ENCODE data around the gene GAGE10. TPM values are rescaled to one million over a fixed set of nuclear protein-coding genes. Genes with fewer than 3 reads are reported as not detected.

The GAGE10 gene
- total and polyA plus RNA-seq, 2 of the 8 experiments (the other 6 are each of a cell fraction or from before 2014, with no cell fraction given): not detected

DNA sequence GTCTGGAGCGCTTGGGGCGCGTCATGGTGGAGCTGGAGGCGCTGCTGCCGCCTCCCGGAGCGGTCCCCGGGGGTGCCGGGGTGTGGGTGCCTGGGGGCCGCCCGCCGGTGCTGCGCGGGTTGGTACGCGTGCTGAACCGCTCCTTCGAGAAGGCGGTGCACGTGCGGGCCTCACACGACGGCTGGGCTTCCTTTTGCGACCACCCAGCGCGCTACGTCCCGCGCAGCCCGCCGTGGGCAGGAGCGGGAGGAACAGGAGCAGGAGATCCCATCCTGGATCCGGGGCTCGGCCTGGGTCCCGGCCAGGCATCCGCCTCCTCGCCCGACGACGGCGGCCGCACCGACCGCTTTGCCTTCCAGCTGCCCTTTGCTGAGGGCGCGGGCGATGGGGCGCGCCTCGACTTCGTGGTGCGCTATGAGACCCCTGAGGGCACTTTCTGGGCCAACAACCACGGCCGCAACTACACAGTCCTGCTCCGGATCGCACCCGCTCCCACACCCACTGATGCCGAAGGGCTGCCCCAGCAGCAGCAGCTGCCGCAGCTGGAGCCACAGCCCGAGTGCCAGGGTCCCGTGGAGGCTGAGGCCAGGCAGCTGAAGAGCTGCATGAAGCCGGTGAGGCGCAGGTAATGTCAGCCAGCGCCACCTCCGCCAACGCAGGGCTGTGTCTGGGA lies 33.1 kb upstream of the GAGE10 start:
- POLR2A ChIA-PET (ENCODE audit: partially characterized antibody): interaction anchor here (0.6 to 1.5 kb wide), 4 partner anchors 11 to 79 kb away, joined by 3 to 7 read pairs (median 4); no protein-coding TSS in a partner anchor
- CTCF ChIA-PET (ENCODE audit: partially characterized antibody): no interaction called here
- H3K27ac ChIP-seq (ENCODE audit: low read depth, low read length): peak overlapping the region; percentile 95; the same call in 1 of the 2 replicates
- TF ChIP-seq CTCF (IDR thresholded peaks at IDR 0.05; ENCODE audit: control extremely low read depth in 1 of 3, insufficient read depth in 1 of 3, low read depth in 1 of 3, low read length in 3 of 3): no peak
- TF ChIP-seq RBBP5 (IDR thresholded peaks at IDR 0.05; ENCODE audit: borderline replicate concordance, low read depth, low read length): no peak
- no peak for TF ChIP-seq BACH1 (IDR thresholded peaks at IDR 0.05; ENCODE audit: low read length)
- no peak for TF ChIP-seq YY1 (IDR thresholded peaks at IDR 0.05; ENCODE audit: low read depth, low read length)
- TF ChIP-seq EP300 (IDR thresholded peaks at IDR 0.05; ENCODE audit: borderline replicate concordance in 1 of 2, low read depth in 2 of 2, low read length in 2 of 2): no peak
- no peak for TF ChIP-seq SIRT6 (IDR thresholded peaks at IDR 0.05; ENCODE audit: low read length)
- TF ChIP-seq CREB1 (IDR thresholded peaks at IDR 0.05): no peak
- TF ChIP-seq, protein P1, sequence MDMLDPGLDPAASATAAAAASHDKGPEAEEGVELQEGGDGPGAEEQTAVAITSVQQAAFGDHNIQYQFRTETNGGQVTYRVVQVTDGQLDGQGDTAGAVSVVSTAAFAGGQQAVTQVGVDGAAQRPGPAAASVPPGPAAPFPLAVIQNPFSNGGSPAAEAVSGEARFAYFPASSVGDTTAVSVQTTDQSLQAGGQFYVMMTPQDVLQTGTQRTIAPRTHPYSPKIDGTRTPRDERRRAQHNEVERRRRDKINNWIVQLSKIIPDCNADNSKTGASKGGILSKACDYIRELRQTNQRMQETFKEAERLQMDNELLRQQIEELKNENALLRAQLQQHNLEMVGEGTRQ (IDR thresholded peaks at IDR 0.05; ENCODE audit: low read length): no peak

More for the DNA sequence above, 33.1 kb upstream of the GAGE10 start:
- Histone ChIP-seq H3K79me1 (ENCODE audit: low read depth, low read length) (peaks cover 2% of the 10 kb centered on the region; the same call in 1 of the 2 replicates), H4K91ac (replicated peaks; ENCODE audit: insufficient read length, low read length) (peak overlapping the region; percentile 65), H3K23ac (ENCODE audit: insufficient read length) (no peak overlapping the region), H3K4ac (replicated peaks; ENCODE audit: insufficient read length, low read depth, low read length) (peak overlapping the region; percentile 69), H2AFZ (ENCODE audit: low read length) (no peak overlapping the region), H4K5ac (ENCODE audit: insufficient read length, low read depth, low read length) (no peak overlapping the region), H4K8ac (ENCODE audit: extremely low read depth, insufficient read depth, low read length) (peak overlapping the region; percentile 100; the same call in 1 of the 2 replicates), H2BK120ac (replicated peaks; ENCODE audit: low read depth, low read length) (no peak overlapping the region), H3K14ac (ENCODE audit: insufficient read length) (no peak overlapping the region), H3K36me3 (ENCODE audit: control insufficient read depth in 2 of 4, insufficient read depth in 4 of 4, low read length in 3 of 4) (no peaks in the 10 kb centered on the region), H3K23me2 (ENCODE audit: low read depth, low read length) (no peaks in the 10 kb centered on the region; the same call in 1 of the 2 replicates), H2BK15ac (ENCODE audit: low read length) (no peak overlapping the region), H2BK20ac (ENCODE audit: low read length) (no peak overlapping the region), H2BK5ac (ENCODE audit: low read depth, low read length) (no peak overlapping the region), H3K79me2 (ENCODE audit: control insufficient read depth in 1 of 2, insufficient read depth in 2 of 2, low read length in 2 of 2) (peaks cover 12 to 38% of the 10 kb centered on the region in 2 experiments; a peak in 3 of 4 replicates), H3K27me3 (replicated peaks in 1 of 4; ENCODE audit: control insufficient read depth in 3 of 4, extremely low read depth in 1 of 4, insufficient read depth in 3 of 4, low read length in 3 of 4) (no peaks in the 10 kb centered on the region), H3K56ac (replicated peaks; ENCODE audit: insufficient read length, low read depth, low read length) (peak overlapping the region; percentile 30), H3K4me2 (ENCODE audit: insufficient read depth in 1 of 2, low read depth in 2 of 2, low read length in 2 of 2) (peak overlapping the region; percentile 65 to 93), H3K4me3 (ENCODE audit: extremely low read depth in 1 of 4, insufficient read depth in 2 of 4, low read depth in 3 of 4, low read length in 4 of 4) (peak overlapping the region; percentile 42 to 99 (median 73)), H4K20me1 (replicated peaks in 1 of 2; ENCODE audit: control insufficient read depth in 1 of 2, insufficient read depth in 2 of 2, low read length in 2 of 2) (peaks cover 0 to 17% of the 10 kb centered on the region in 2 experiments), H2BK12ac (ENCODE audit: low read depth, low read length) (no peak overlapping the region), H3K18ac (ENCODE audit: extremely low read depth, low read length) (no peak overlapping the region; the same call in 1 of the 2 replicates), H3K4me1 (replicated peaks in 1 of 4; ENCODE audit: control insufficient read depth in 3 of 4, insufficient read depth in 4 of 4, low read length in 3 of 4) (peaks cover 0 to 14% (median 5%) of the 10 kb centered on the region in 4 experiments; a peak in 4 of 7 replicates), H3K9me3 (ENCODE audit: insufficient read depth in 2 of 2, low read depth in 1 of 2, low read length in 1 of 2) (no peaks in the 10 kb centered on the region), H3K9ac (replicated peaks in 1 of 4; ENCODE audit: extremely low read depth in 1 of 4, low read depth in 3 of 4, low read length in 3 of 4) (peak overlapping the region; percentile 54 to 98 (median 90)), H2AK5ac (ENCODE audit: low read depth, low read length) (0 out of 2 replicates have a peak overlapping the region, but pooled peaks have one; percentile 13)
- WGBS, 2 experiments (ENCODE audit: extremely low coverage in 1 of 2, insufficient coverage in 1 of 2, insufficient read length in 1 of 2, insufficient replicate concordance in 2 of 2, low coverage in 1 of 2, low lambda C conversion rate in 2 of 2, missing lambda C conversion rate in 1 of 2): 72% methylated on average over 7 of the region's 66 CpGs; no CpG with 5 or more reads in 1 of the 2 experiments
- no peak for FAIRE-seq
- DNase-seq (ENCODE audit: low read depth in 1 of 2, low spot score in 2 of 2): peak in 1 of 2 experiments; percentile 42

Measured in H1 (cell line).